Esophagus squamous epithelium (tissue), 5 donors: ENCODE results near the gene DISP3. TPM values are rescaled to one million over a fixed set of nuclear protein-coding genes. Genes with fewer than 3 reads are reported as not detected.

ENCODE experiments used
- DNase-seq: peaks from one replicate; lab custom pipeline; 2025; lab: John Stamatoyannopoulos, UW
- H3K27ac ChIP-seq, 4 donors: fragments of 200-600 bp; sonication (generic); one replicate each; pipeline ENCODE4 v1.5.1; 2016 to 2019; ENCODE audit warnings: mild to moderate bottlenecking in 1 of 4
- H3K27me3 ChIP-seq, 4 donors: fragments of 200-600 bp; sonication (generic); 1 replicate in 3 of 4; 2 replicates in 1 of 4; pipeline versions ENCODE4 v1.5.1 to v1.6.0; 2017 to 2021; ENCODE audit warnings: antibody characterized with exemption in 1 of 4
- H3K36me3 ChIP-seq, 3 donors: fragments of 200-600 bp; sonication (generic); one replicate each; pipeline ENCODE4 v1.5.1; 2016 to 2019
- H3K4me1 ChIP-seq, 3 donors: fragments of 200-600 bp; sonication (generic); one replicate each; pipeline ENCODE4 v1.5.1; 2017 to 2019
- H3K4me3 ChIP-seq, 4 donors: fragments of 200-600 bp; sonication (generic); 1 replicate in 3 of 4; 2 replicates in 1 of 4; pipeline ENCODE4 v1.5.1; 2016 to 2019; ENCODE audit warnings: mild to moderate bottlenecking in 2 of 4, moderate library complexity in 1 of 4
- H3K9me3 ChIP-seq, 3 donors: fragments of 200-600 bp; sonication (generic); one replicate each; pipeline ENCODE4 v1.5.1; 2016 to 2019
- CTCF ChIP-seq, 6 experiments: fragments of 450-650 bp in 4 of 6; fragments of 200-600 bp in 2 of 6; sonication (generic) in 2 of 6; IDR thresholded peaks; one replicate each; pipeline ENCODE4 v1.5.1; 2016 to 2019; ENCODE audit warnings: antibody characterized with exemption in 6 of 6, mild to moderate bottlenecking in 4 of 6, moderate library complexity in 4 of 6
- POLR2A ChIP-seq, 4 donors: fragments of 450-650 bp; IDR thresholded peaks; one replicate each; pipeline ENCODE4 v1.6.1; 2017; ENCODE audit warnings: antibody characterized with exemption in 4 of 4, mild to moderate bottlenecking in 4 of 4, moderate library complexity in 3 of 4
- WGBS, 2 donors: methylation state at CpG; one replicate each; pipeline ENCODE4 v1.1.5; 2018; 5-methylcytosine and 5-hydroxymethylcytosine counted together
- intact Hi-C: fragments of 100-400 bp; cut with DNase I; formaldehyde crosslinking; loops from one replicate; pipeline ENCODE4 v1.15.0; 2022
- total RNA-seq, 4 donors: library from RNA; depleted of rRNA; stranded (reverse); fragments of >200 nt; gene quantifications; one replicate each; pipeline ENCODE4 v1.1.0, GENCODE V29; 2016
- donor health status: DM: yes; HTN: yes; CAD: no.

Gene DISP3
- total RNA-seq, 4 donors from 2014 or later = 0.67 TPM; not detected in 3

DNA sequence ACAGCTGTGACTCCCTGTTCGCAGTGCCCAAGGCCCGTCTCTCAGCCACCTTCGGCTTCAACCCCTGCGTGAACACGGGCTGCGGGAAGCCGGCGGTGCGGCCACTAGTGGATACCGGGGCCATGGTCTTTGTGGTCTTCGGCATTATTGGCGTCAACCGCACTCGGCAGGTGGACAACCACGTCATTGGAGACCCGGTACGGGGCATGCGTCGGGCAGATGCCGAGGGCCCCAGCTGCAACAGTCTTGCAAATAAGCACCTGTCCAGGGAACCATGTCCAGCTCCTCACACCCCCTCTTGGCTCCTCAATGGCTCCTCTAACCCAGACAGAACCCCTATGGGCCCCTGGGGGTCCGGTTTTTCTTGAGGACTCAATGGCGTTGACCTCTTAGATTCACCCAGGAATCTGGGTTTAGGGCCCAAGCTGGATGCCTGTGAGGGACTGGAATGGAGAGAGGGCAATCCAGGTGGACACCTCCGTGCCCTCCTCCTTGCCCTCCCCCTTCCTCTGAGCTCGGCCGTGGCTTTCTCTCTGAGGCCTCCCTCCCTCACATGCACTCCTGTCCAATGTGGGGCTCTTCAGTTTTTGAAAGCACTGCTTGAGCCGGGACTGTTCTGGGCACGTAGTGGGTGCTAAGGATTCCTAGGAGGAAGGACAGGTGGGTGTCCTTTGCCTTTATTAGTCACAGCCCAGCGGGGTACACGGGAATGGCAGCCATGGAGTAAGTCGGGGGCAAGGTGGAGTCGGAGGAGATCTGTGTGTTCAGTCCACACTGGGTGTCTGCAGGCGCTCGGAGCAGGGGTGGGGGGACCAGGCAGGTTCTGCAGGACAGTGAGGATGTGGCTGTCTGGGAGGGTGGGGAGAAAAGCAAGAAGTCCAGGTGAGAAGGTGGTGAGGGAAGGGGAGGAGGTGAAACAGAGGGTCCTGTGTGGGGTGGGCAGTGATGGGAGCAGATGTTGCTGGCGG, 51.1 kb downstream of the DISP3 start:
- Histone ChIP-seq H3K27ac (no peak overlapping the region), H3K4me3 (no peak overlapping the region), H3K9me3 (no peaks in the 10 kb centered on the region), H3K36me3 (no peaks in the 10 kb centered on the region), H3K4me1 (no peaks in the 10 kb centered on the region), H3K27me3 (peaks cover 0 to 18% (median 0%) of the 10 kb centered on the region in 4 donors)
- intact Hi-C loops = no loop called here
- no peak for DNase-seq
- TF ChIP-seq CTCF (IDR thresholded peaks at IDR 0.05) (no peak), POLR2A (IDR thresholded peaks at IDR 0.05) (no peak)
- WGBS, 2 donors = 87 to 88% methylated on average over 17 to 28 of the region's 34 CpGs

DNA sequence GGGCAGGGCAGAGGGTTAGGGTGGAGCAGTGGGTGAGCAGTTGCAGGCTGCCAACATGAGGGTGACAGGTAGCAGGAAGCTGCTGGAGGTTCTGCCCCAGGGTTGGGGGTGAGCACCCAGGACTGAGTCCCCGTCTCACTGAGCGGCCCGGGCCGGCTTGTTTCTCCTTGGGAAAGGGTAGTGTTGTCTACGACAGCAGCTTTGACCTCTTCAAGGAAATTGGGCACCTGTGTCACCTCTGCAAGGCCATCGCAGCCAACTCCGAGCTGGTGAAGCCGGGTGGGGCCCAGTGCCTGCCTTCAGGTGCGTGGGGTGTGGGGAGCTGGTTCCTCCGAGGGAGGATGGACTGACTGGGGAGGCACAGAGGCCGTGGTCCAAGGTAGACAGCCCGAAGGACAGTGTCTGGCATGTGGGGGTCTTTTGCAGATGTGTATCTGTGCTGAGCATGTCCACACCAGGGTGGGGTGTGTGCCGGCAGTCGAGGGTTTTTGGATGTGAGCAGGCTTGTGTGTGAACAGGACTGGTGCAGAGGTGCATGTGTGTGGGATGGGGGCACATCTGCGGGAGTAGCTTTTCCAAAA, 51.9 kb downstream of the DISP3 start:
- Histone ChIP-seq H3K36me3 (no peaks in the 10 kb centered on the region), H3K4me3 (no peak overlapping the region), H3K27me3 (peaks cover 0 to 21% (median 0%) of the 10 kb centered on the region in 4 donors), H3K4me1 (no peaks in the 10 kb centered on the region), H3K9me3 (no peaks in the 10 kb centered on the region), H3K27ac (no peak overlapping the region)
- DNase-seq = no peak
- intact Hi-C loops = no loop called here
- WGBS, 2 donors = 60 to 67% methylated on average over 8 to 13 of the region's 15 CpGs
- TF ChIP-seq POLR2A (IDR thresholded peaks at IDR 0.05) (no peak), CTCF (IDR thresholded peaks at IDR 0.05) (no peak)

DNA sequence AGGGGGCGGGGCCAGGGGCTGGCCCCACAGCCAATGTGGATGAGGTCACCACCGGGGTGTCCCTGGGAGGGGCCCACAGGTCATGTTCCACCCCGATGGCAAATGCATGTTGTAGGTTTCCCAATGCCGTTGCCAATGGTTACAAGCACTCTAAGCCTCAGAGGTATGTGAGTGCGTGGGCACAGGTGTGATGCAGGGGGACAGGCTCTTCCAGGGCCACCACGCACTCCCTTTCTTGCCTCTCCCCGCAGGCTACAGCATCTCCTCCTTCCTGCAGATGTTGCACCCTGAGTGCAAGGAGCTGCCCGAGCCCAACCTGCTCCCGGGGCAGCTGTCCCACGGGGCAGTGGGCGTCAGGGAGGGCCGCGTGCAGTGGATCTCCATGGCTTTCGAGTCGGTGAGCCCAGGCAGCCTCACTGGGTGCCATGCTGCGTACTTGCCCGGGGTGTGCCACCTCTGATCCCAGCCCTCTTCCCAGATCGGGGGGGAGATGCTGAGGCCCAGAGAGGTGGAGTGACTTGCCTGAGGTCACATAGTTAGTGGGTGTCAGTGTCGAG, 52.4 kb downstream of the DISP3 start:
- peaks cover 0 to 21% (median 0%) of the 10 kb centered on the region in 4 donors for H3K27me3 ChIP-seq
- H3K9me3 ChIP-seq = no peaks in the 10 kb centered on the region
- WGBS, 2 donors = 38 to 55% methylated on average over 6 to 11 of the region's 19 CpGs
- intact Hi-C loops = no loop called here
- no peak overlapping the region for H3K4me3 ChIP-seq
- H3K4me1 ChIP-seq = no peaks in the 10 kb centered on the region
- TF ChIP-seq CTCF (IDR thresholded peaks at IDR 0.05) (no peak), POLR2A (IDR thresholded peaks at IDR 0.05) (no peak)
- no peaks in the 10 kb centered on the region for H3K36me3 ChIP-seq
- no peak for DNase-seq
- no peak overlapping the region for H3K27ac ChIP-seq

- Histone ChIP-seq H3K36me3 (no peaks in the 10 kb centered on the region), H3K9me3 (no peaks in the 10 kb centered on the region), H3K27me3 (peaks cover 0 to 26% (median 0%) of the 10 kb centered on the region in 4 donors), H3K27ac (no peak overlapping the region), H3K4me3 (no peak overlapping the region), H3K4me1 (no peaks in the 10 kb centered on the region)
- intact Hi-C loops = no loop called here
- no peak for DNase-seq
- TF ChIP-seq POLR2A (IDR thresholded peaks at IDR 0.05) (no peak), CTCF (IDR thresholded peaks at IDR 0.05) (no peak)
- 65 to 87% methylated on average over 6 to 9 of the region's 10 CpGs for WGBS, 2 donors
These were observed 53.0 kb downstream of the DISP3 start for GRCh38 chr1:11531943-11532342.
